PC-9 (cell line): ENCODE measurements around the gene LRRN4CL. TPM values are rescaled to one million over a fixed set of nuclear protein-coding genes. Genes with fewer than 3 reads are reported as not detected.
A peak's percentile ranks its signal among the peaks of the same experiment; 100 is the strongest.

Experiments used
- BruUV-seq: library from RNA; stranded (reverse); fragments of 400-500 nt; replicated peaks from 2 replicates; lab custom pipeline; 2021; lab: Mats Ljungman, UMichigan
- CTCF ChIA-PET: fragments of 300-600 bp; sonication (Branson Sonifier 250); formaldehyde crosslinking; loops from one replicate; lab custom pipeline; 2022; ENCODE audit warnings: antibody characterized with exemption; lab: Charles Lee
- POLR2A ChIA-PET: fragments of 300-600 bp; sonication (Branson Sonifier 250); formaldehyde crosslinking; loops from one replicate; lab custom pipeline; 2022; ENCODE audit warnings: antibody characterized with exemption; ENCODE audit not compliant: unreplicated experiment; lab: Charles Lee
- DNase-seq, 2 experiments: peaks; one replicate each; pipeline versions ENCODE4 v3.0.0 to v3.0.0-alpha.2; 2015 to 2022; ENCODE audit warnings: mixed read lengths in 1 of 2
- H2AFZ ChIP-seq: fragments of 200-600 bp; sonication (generic); 2 replicates; pipeline ENCODE4 v1.8.1; 2017; ENCODE audit warnings: antibody characterized with exemption
- H3F3A ChIP-seq: fragments of 200-600 bp; sonication (generic); 2 replicates; pipeline ENCODE4 v1.8.1; 2017; ENCODE audit warnings: antibody characterized with exemption, mild to moderate bottlenecking, low read depth; ENCODE audit not compliant: insufficient read depth
- H3K27ac ChIP-seq: fragments of 200-600 bp; sonication (generic); 2 replicates; pipeline ENCODE4 v1.6.1; 2016; ENCODE audit warnings: mixed run types
- H3K27me3 ChIP-seq: fragments of 200-600 bp; sonication (generic); 2 replicates; pipeline ENCODE4 v1.6.1; 2016; ENCODE audit warnings: low read depth, mixed run types; ENCODE audit not compliant: insufficient read depth
- H3K36me3 ChIP-seq: fragments of 200-600 bp; sonication (generic); 2 replicates; pipeline ENCODE4 v1.6.1; 2016; ENCODE audit warnings: low read depth, mixed run types
- H3K4me1 ChIP-seq: fragments of 200-600 bp; sonication (generic); replicated peaks from 2 replicates; pipeline ENCODE4 v1.6.1; 2016; ENCODE audit warnings: mixed run types; ENCODE audit not compliant: insufficient read depth
- H3K4me2 ChIP-seq: fragments of 200-600 bp; sonication (generic); 2 replicates; pipeline ENCODE4 v1.6.1; 2017; ENCODE audit warnings: mixed run types
- H3K4me3 ChIP-seq: fragments of 200-600 bp; sonication (generic); 2 replicates; pipeline ENCODE4 v1.6.1; 2016; ENCODE audit warnings: mixed run types
- H3K79me2 ChIP-seq: fragments of 200-600 bp; sonication (generic); 2 replicates; pipeline ENCODE4 v1.6.1; 2017; ENCODE audit warnings: low read depth, mixed run types
- H3K9me2 ChIP-seq: fragments of 200-600 bp; sonication (generic); 2 replicates; pipeline ENCODE4 v1.8.1; 2017; ENCODE audit warnings: mild to moderate bottlenecking; ENCODE audit not compliant: insufficient read depth
- H3K9me3 ChIP-seq: fragments of 200-600 bp; sonication (generic); 2 replicates; pipeline ENCODE4 v1.8.1; 2016; ENCODE audit warnings: low read depth; ENCODE audit not compliant: insufficient read depth
- H4K20me1 ChIP-seq: fragments of 200-600 bp; sonication (generic); 2 replicates; pipeline ENCODE4 v1.8.1; 2017; ENCODE audit not compliant: insufficient read depth
- CTCF ChIP-seq: fragments of 200-600 bp; sonication (generic); conservative IDR thresholded peaks from 2 replicates; pipeline ENCODE4 v1.6.1; 2017; ENCODE audit warnings: mixed run types, antibody characterized with exemption, mild to moderate bottlenecking, moderate library complexity
- EZH2 ChIP-seq: fragments of 200-600 bp; sonication (generic); IDR thresholded peaks from 2 replicates; pipeline ENCODE4 v1.8.0; 2017; ENCODE audit warnings: antibody characterized with exemption, low read depth
- intact Hi-C: fragments of 100-400 bp; cut with micrococcal nuclease; formaldehyde crosslinking; loops from one replicate; pipeline ENCODE4 v1.10.0; 2022; ENCODE audit not compliant: unreplicated experiment
- total RNA-seq: library from RNA; stranded (reverse); gene quantifications from 2 replicates; pipeline ENCODE4 v1.2.3, GENCODE V29; 2021

Gene LRRN4CL
- total RNA-seq, 1 experiment from 2014 or later: 1.3 TPM

GRCh38 chr11:62669420-62670161 lies 19.7 kb downstream of the LRRN4CL start:
- DNase-seq: peak in 1 of 2 experiments; percentile 47
- Histone ChIP-seq H3K9me2 (no peaks in the 10 kb centered on the region), H3F3A (peaks cover 89% of the 10 kb centered on the region), H3K27ac (peak overlapping the region; percentile 79; the same call in 1 of the 2 replicates), H4K20me1 (peaks cover 3% of the 10 kb centered on the region; the same call in 1 of the 2 replicates), H3K4me2 (peak overlapping the region; percentile 72), H3K4me1 (peaks cover 52% of the 10 kb centered on the region), H3K27me3 (no peaks in the 10 kb centered on the region), H3K4me3 (peak overlapping the region; percentile 79; the same call in 1 of the 2 replicates), H3K36me3 (peaks cover 19% of the 10 kb centered on the region), H2AFZ (no peak overlapping the region), H3K9me3 (no peaks in the 10 kb centered on the region), H3K79me2 (peaks cover 84% of the 10 kb centered on the region)
- TF ChIP-seq CTCF (no peak), EZH2 (no peak)
- ChIA-PET CTCF (no interaction called here), POLR2A (no interaction called here)
- intact Hi-C loops: loop anchor here (5.0 to 10.0 kb wide), 5 partner anchors 47 to 127 kb away; partner anchors contain the start of genes B3GAT3, HNRNPUL2, POLR2G and TTC9C
- no TSS peak for BruUV-seq

GRCh38 chr11:62667460-62667859 lies 21.9 kb downstream of the LRRN4CL start:
- intact Hi-C loops: loop anchor here (5.0 kb wide), 3 partner anchors 45 to 125 kb away; partner anchors contain the start of genes B3GAT3 and TUT1
- H3K27ac ChIP-seq: peak overlapping the region; percentile 72
- ChIA-PET CTCF (no interaction called here), POLR2A (interaction anchor here (0.5 to 0.7 kb wide), 6 partner anchors 14 to 249 kb away, joined by 3 to 8 read pairs (median 4); partner anchors contain the start of genes INTS5 and SCGB1A1)
- BruUV-seq: no TSS peak
- no peaks in the 10 kb centered on the region for H3K27me3 ChIP-seq
- H3K9me3 ChIP-seq: no peaks in the 10 kb centered on the region
- H3K79me2 ChIP-seq: peaks cover 80% of the 10 kb centered on the region
- DNase-seq: no peak
- H3K9me2 ChIP-seq: no peaks in the 10 kb centered on the region
- peaks cover 24% of the 10 kb centered on the region for H3K36me3 ChIP-seq
- H4K20me1 ChIP-seq: no peaks in the 10 kb centered on the region; the same call in none of the 2 replicates
- peak overlapping the region; percentile 98 for H3K4me2 ChIP-seq
- no peak for TF ChIP-seq EZH2
- no peak for TF ChIP-seq CTCF
- peaks cover 41% of the 10 kb centered on the region for H3K4me1 ChIP-seq
- H2AFZ ChIP-seq: no peak overlapping the region
- peaks cover 83% of the 10 kb centered on the region for H3F3A ChIP-seq
- H3K4me3 ChIP-seq: peak overlapping the region; percentile 88; the same call in 1 of the 2 replicates

GRCh38 chr11:62666259-62666926 lies 22.9 kb downstream of the LRRN4CL start:
- H3K27ac ChIP-seq: peak overlapping the region; percentile 72
- no TSS peak for BruUV-seq
- H3K4me1 ChIP-seq: peaks cover 41% of the 10 kb centered on the region

More at GRCh38 chr11:62666259-62666926, 22.9 kb downstream of the LRRN4CL start:
- ChIA-PET POLR2A (interaction anchor here (0.6 to 0.7 kb wide), 2 partner anchors 63 to 1023 kb away, joined by 3 to 7 read pairs; no protein-coding TSS in a partner anchor), CTCF (no interaction called here)
- H3K4me3 ChIP-seq: peak overlapping the region; percentile 88
- H4K20me1 ChIP-seq: no peaks in the 10 kb centered on the region; the same call in none of the 2 replicates
- peaks cover 85% of the 10 kb centered on the region for H3F3A ChIP-seq
- H3K79me2 ChIP-seq: peaks cover 72% of the 10 kb centered on the region
- no peak for TF ChIP-seq EZH2
- TF ChIP-seq CTCF: no peak
- no peaks in the 10 kb centered on the region for H3K27me3 ChIP-seq
- peak overlapping the region; percentile 98 for H3K4me2 ChIP-seq
- no peaks in the 10 kb centered on the region for H3K9me2 ChIP-seq
- intact Hi-C loops: loop anchor here (5.0 kb wide), 3 partner anchors 44 to 124 kb away; partner anchors contain the start of genes B3GAT3 and TUT1
- no peaks in the 10 kb centered on the region for H3K9me3 ChIP-seq
- DNase-seq: peak in 1 of 2 experiments; percentile 36
- H2AFZ ChIP-seq: no peak overlapping the region
- H3K36me3 ChIP-seq: peaks cover 24% of the 10 kb centered on the region
